HG03378 (cell line): Measurements from ENCODE around the gene RAN.
"Not testable (repeated sequence)": the region's sequence is repeated elsewhere in the genome, so short reads cannot be mapped to it uniquely, and the experiment has no call there.

ENCODE experiments used
- ATAC-seq: cut with Tn5 transposase; IDR thresholded peaks from one replicate; pipeline ENCODE4 v1.9.1; 2021; ENCODE audit warnings: mild to moderate bottlenecking, moderate library complexity; ENCODE audit not compliant: unreplicated experiment

RAN gene

DNA sequence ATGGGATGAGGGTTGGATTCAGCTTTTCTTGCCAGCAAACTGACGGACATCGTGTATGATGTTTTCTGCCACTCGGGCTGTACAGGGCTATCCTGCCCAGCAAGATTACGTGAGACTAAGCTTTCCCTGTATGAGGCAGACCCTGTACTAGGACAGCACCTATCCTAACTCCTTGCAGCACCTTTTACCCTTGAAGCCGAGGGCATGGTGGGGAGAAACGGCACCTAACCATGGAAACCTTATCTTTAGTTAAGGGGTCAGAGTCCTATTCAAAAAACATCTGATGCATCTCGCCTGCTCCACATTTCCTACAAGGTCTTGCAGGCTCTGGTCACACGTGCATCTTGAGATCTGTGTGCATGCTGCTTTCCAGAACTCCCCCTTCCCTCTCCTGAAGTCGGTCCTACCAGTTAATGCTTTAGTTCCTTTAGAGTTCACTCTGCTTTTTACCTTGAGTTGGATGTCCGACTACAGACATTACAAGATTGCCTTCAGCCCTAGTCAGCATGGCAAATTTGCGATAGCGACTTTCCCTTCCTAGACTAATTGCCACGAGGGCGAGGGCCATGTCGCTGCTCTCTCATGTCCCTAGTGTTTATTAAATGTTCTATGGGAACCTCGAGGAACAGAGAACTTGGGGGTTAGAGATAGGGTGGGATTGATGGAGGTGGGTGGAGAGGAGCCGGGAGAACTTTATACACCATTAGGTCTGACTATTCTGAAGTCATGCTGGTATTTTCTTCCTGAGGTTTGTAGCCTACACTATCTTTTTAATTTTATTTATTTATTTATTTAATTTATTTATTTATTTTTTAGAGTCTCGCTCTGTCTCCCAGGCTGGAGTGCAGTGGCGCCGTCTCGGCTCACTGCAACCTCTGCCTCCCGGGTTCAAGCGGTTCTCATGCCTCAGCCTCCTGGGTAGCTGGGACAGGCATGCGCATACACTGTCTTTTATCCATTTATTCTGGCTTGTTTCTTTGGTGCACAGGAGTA is 6.6 kb downstream of the RAN start:
- no peak for ATAC-seq

DNA sequence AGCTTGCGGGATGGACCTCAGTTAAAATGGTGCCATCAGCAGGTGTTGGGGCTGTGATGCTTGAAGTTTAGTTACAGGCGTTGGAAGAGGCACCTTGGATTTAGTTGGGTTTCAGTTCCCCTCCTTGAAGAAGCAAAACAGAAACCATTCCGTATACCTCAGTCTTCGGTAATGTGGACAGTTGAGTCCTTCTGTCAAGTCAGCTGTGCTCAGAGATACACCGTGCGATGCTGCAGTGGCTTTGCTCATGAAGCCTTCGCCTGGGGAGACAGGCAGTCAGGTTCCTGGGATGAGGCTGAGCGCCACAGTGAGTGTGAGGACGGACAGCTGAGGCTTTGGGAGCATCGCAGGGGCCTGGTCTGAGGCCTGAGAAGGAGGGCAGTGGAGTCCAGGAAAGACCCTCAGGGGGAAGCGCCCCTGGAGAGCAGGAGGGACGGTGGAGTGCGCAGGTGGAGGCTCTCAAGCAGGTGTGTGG is 7.4 kb downstream of the RAN start:
- ATAC-seq, result peak; percentile 81

DNA sequence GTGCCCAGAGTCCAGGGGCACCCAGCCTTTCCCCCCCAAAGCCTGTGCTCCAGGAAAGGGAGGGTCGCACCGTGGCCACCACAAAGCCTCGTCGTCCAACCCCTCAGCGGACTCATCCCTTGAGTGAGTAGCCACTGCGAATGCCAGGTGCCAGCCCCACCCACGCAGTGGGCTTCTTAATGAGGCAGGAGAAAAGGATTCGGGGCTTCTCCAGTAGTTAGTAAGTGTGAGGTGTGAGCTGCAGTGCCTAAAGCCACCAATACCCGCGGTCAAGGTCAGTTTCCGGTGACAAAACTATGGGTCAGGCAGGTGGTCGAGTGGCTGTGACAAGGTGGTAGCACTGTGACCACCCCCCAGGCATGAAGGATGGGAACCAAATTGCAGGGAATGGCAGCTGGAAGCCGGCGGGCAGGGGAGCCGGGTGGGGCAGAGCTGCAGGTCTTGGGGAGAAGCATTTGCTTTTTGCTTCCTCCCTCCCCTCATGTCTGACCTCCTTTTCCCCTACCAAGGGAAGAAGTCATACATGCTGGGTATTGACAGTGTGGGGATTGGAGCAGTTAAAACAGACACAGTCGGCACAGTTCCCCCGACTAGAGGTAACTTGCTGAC is 8.0 kb downstream of the RAN start:
- ATAC-seq, result no peak

DNA sequence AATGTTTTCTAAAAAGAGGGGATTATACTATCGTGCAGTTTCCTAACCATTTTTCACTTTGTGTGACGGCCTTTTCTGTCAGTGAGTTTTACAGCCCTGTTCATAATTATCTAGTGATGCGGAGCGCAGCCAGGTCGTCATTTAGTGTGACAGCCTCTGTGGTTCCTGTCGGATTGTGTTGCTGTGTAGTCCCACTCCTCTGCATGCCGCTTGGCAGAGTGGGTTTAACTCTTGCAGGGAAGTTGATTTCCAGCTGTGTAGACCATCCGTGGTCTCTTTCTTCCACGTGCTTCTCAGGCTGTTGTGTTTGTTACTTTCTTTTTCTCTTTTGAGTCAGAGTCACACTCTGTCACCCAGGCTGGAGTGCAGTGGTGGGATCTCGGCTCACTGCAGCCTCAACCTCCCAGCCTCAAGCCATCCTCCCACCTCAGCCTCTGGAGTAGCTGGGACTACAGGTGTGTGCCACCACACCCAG is 8.6 kb downstream of the RAN start:
- ATAC-seq, result peak; percentile 45

DNA sequence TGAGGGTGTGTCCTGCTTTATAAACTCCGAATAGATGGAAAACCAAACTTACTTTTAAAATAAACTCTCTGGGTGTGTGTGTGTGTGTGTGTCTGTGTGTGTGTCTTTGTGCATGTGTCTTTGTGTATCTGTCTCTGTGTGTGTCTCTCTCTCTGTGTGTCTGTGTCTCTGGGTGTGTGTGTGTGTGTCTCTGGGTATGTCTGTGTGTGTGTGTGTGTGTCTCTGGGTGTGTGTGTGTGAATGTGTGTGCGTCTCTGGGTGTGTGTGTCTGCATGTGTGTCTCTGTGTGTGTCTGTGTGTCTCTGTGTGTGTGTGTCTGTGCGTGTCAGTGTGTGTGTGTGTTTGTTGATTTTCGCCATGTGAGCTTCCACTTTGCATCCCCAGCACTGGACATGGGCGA is 9.2 kb downstream of the RAN start:
- no peak for ATAC-seq

DNA sequence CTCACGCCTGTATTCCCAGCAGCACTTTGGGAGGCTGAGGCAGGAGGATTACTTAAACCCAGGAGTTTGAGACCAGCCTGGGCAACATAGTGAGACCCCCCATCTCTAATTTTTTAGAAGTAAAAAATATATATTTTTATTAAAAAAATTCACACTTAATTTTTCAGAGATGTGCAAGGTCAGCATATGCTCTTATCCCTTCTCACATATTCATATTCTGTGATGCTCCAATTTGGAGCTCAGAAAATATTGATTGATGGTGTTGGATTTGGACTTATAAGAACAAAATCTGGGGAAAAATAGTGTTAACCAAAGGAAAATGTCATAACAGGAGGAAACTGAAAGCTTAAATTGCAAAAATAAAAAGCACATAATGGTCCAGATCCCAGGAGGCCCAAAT is 9.7 kb downstream of the RAN start:
- ATAC-seq, result no peak

DNA sequence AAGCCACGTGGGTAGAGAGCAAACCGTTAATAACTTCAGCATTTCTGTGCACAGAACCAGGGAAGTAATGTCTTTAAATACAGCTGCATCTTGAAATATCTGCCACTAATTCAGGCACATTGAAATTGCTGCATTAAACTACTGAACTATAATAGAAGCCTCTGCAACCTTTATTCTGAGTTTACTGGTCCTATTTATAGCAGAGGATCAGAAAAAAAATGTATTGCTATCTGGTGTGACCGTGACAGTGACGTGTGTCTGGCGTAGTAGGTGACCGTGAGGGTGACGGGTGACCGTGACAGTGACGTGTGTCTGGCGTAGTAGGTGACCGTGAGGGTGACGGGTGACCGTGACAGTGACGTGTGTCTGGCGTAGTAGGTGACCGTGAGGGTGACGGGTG is 15.3 kb downstream of the RAN start:
- ATAC-seq, result not testable (repeated sequence)

DNA sequence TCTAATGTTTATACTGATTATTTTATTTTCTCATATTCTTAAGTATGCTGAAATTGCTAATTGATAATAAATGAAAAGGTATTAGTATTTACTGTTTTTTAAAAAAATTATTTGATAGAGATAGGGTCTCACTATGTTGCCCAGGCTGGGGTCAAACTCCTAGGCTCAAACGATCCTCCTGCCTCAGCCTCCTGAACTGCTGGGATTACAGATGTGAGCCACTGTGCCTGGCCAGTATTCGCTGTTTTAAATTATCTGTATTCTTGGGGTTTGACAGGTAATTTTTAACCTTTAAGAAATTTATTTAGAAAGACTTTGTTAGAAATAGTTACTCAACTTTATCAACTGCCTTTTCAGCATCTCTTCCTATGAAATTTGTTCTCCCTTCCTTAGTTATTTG is 32.2 kb downstream of the RAN start:
- no peak for ATAC-seq

DNA sequence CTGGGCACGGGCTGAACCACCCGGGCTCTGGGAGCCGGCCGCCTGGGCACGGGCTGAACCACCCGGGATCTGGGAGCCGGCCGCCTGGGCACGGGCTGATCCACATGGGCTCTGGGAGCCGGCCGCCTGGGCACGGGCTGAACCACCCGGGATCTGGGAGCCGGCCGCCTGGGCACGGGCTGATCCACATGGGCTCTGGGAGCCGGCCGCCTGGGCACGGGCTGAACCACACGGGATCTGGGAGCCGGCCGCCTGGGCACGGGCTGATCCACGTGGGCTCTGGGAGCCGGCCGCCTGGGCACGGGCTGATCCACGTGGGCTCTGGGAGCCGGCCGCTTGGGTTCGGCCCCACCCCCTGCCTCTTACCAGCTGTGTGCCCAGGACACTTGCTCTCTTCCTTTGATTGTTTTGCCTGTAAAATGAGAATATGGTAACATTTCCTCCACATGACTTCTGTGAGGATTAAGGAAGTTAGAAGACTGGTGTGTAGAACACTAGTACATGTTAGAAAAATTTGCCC is 33.1 kb downstream of the RAN start:
- ATAC-seq, result not testable (repeated sequence)

DNA sequence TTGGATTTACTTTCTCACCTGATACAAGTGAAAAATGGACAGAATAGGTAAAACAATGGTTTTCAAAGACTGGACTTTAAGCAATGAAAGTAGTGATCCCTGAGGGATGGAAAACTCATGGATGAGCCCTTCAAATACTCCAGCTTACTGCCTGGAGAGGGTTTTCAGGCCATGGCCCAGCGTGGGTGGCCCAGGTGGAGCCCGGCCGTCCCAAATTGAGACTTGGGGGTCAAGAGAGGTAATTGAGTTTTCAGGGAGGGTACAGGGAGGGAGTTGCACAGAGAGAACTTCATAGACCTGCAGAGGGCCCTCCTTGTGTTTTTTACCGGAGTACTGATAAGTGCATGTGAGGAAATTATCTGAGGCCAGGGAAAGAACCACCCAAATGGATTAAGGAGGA is 37.2 kb downstream of the RAN start:
- no peak for ATAC-seq

DNA sequence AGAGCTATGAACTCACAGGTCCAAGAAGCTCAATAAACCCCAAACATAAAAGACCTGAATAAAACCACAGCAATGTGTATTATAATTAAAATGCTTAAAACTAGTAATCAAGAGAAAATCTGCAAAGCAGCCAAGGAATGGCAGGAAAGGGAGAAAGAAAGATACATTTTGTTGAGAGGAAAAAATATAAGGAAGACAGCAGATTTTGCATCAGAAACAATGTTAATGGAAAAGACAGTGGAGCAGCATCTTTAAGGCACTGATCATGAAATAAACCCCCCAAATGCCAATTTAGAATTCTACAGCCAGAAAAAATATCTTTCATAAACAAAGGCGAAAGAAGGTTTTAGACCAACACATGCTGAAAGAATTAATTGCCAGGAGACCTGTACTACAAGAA is 39.3 kb downstream of the RAN start:
- no peak for ATAC-seq

DNA sequence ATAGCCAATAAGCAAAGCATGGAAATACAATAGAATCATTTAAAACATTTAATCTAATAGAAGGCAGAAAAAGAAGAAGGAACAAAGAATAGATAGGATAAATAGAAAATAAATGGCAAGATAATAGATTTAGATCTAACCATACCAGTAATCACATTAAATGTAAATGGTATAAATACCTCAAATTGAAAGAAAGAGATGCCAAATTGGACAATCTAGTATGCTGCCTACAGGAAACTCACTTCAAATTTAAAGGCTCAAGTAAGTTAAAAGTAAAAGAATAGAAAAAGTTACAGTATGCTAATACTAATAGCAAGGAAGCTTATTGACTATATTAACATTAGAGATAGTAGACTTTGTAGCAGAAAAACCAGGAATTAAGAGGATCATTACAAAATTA is 40.1 kb downstream of the RAN start:
- ATAC-seq, result no peak

DNA sequence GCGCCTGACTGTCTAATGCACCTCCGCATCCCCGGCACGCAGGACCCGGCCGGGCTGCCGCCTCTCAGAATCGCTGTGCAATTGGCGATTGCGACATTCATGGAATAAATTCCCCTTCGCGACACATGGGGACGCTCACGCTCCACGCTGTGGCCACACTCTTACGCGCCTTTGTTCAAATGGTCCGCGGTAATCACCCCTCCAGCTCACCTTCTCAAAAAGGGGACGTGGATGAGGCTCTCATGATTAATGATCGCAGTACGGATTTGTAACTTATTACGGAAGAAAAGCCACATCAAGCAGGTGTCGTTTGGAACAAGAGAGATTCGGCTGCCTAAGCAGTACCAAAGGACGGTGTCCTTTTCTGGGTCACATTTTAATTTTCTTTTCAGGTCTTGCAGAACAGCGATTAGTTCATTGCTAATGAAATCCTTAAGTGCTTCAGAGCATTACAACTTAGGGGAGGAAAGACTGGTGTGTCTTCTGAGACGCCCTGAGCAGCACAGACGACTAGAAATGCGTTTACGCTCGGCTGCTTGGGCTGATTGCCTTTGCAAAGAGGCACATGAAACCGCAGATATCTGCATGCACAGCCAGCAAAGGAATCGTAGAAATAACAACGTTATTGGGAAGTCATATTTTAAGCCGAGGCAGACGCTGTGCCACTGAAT is 44.5 kb downstream of the RAN start:
- no peak for ATAC-seq

DNA sequence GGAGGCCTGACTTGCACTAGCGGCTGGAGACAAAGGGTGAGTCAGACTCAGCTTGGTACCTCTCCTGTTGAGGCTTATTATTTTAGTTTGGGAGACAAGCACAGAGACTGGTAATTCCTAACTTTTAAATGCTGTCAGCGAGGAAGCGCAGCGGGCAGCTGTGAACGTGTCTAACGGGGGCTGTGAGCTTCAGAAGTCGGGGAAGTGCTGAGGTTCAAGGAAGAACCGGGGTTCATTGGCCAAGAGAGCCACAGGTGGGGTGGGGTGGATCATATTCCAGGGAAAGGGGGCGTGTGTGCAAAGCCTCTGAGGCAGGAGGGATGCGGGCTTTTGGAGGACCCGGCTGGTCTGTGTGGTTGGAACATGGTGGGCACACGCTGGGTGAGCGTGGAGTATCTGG is 45.7 kb downstream of the RAN start:
- no peak for ATAC-seq

DNA sequence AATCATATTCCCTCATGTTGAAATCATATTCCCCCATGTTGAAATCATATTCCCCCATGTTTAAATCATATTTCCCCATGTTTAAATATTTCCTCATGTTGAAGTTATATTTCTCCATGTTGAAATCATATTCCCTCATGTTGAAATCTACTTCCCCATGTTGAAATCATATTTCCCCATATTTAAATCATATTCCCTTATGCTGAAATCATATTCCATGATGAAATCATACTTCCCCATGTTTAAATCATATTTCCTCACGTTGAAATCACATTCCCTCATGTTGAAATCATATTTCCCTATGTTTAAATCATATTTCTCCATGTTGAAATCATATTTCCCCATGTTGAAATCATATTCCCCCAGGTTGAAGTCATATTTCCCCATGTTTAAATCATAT is 47.2 kb downstream of the RAN start:
- ATAC-seq, result no peak

DNA sequence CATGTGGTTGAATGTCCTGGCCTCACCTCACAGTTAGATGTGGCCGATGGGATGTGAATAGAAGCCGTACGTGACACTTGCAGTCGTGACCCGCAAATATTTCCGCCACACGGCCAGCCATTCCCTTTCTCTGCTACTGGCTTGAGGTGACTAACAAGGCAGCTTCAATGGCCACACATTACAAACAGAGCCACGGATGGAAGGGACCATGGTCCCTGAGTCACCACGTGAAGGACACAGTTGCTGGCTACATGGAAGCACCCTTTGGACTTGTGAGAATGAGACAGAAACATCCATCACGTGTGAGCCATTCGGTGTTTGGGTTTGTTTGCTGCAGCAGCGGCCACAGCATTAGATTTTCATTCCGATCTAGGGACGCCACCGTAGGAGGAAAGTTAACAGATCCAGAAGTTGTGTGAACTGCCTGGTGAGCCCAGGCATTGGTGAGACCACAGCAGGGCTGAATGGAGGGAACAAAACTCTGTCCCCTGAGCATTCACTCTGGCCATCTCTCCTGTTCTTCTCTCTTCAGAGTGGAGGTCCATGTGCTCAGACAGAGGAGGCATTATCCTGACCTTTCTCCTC is 48.3 kb downstream of the RAN start:
- no peak for ATAC-seq

DNA sequence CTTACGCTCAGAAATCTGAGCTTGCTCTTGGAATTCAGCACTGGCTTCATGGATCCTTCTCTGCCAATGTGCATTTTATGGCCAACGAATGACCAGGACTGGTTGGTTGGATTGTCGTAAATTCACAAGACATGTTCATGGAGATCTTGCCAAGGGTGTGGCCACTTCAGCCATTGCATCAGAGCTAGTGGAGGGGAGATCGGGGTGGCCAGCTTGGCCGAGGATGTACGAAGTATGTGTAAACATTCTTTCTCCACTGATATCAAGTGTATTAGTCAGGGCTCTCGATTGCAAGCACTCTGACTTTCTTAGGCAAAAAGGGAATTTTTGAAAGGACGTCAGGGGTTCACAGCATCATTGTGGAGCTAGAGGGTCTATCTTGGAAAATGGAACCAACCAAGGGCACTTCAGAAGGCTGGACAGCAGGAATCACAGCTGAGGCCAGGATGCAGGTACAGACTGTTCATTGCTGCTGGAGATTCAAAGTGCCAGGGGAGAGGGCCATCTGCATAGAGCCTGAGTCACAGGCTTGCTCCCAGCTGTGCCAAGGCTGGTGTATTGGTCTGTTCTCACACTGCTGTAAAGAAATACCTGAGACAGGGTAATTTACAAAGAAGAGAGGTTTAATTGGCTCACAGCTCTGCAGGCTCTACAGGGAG is 49.0 kb downstream of the RAN start:
- no peak for ATAC-seq

DNA sequence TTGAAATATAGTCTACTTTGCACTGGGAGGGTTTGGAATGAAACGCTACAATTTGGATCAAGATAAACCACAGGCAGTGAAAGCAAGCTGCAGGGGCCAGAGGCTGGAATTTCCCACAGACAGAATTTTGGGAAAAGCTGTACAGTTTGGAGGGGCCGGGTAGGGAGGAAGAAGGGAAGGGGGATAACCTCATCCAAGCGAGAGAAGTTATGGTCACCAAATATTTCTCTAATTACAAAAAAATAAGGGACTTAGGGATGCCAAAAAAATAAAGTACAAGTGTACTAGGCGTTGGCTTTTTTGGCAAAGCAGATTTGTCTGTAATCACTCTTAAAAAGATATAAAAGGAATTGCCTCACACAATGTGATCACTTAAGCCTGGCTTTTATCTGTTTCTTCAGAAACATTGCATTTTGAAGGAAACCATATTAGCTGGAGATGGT is 50.7 kb downstream of the RAN start:
- no peak for ATAC-seq

DNA sequence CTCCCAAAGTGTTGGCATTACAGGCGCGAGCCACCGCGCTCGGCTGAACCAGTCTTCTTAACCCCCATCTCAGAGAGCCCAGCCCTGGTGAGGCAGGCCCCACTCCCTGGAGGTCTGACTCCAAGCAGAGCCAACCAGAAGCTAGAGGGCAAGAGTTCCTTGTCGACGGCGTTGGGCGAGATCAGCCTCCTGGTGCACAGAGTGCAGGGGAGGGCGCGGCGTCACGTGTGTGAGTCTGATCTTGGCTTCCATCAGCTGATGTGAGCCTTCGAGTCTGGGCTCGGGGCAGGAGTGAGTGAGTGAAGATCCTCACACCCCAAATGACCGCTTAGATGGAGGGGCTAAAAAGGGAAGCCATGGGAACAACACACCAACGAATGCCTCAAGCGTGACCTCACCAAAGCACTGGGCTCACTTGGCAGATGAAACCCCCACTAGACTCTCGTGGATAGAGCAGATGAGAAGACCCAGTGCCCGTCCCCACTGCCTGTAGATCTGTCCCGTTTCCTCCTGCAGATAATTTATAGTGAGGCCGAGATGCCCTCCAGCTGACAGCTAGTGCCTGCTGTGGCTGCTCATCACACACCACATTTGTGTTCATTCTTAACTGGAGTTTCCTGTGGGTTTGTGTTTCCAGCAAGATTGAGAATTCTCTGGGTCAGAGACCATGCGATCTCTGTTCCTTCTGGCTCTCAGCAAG is 53.2 kb downstream of the RAN start:
- ATAC-seq, result no peak

DNA sequence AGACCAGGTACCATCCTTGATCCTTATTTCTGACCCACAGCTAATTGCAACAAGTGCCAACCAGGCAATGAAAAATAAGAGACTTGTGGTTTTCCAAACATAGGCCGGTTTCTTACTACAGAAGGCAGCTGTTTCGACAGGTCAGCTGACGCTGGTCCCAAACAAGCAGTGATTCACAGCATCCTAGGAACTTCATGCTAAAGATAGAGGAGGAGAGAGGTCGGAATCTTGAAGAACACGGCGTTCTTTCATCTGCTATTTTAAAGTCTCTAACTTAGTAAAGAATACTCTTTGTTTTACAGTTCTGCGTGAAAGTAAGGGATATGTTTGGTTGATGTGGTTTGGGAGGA is 53.8 kb downstream of the RAN start:
- ATAC-seq, result no peak
